ES-I3 (cell line): ENCODE measurements around the gene SEMA3C.

Source experiments
- H3K36me3 ChIP-seq: 2 replicates; pipeline ENCODE4 v1.6.1; 2013; ENCODE audit warnings: mild to moderate bottlenecking, low read length, control low read depth, moderate library complexity; ENCODE audit not compliant: insufficient read depth
- H3K4me1 ChIP-seq: 2 replicates; pipeline ENCODE4 v1.6.1; 2013; ENCODE audit warnings: mild to moderate bottlenecking, control low read depth, low read length; ENCODE audit not compliant: insufficient read depth
- H3K9ac ChIP-seq: 2 replicates; pipeline ENCODE4 v1.6.1; 2013; ENCODE audit warnings: low read depth, mild to moderate bottlenecking, low read length, moderate library complexity
- H3K9me3 ChIP-seq: 2 replicates; pipeline ENCODE4 v1.6.1; 2013; ENCODE audit warnings: mild to moderate bottlenecking, low read length, moderate library complexity; ENCODE audit not compliant: control insufficient read depth, insufficient read depth

SEMA3C gene

DNA sequence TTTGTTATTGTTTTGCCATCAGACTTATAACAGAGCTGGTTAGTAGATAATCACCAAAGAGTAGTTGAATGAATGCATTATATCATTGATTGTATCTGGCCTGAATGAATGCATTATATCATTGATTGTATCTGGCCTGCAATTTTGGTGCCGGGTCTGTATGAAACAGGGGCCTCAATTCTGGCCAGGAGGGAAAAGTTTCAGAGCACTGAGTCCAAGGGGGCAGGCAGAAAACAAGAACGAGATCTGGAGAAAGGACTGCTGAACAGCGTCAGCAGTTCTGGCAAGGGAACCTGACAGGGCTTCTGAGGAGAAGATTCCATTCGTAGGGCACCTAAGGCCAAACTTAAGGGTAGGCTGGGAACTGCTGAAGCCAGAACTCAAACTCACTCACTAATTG lies 128.0 kb downstream of the SEMA3C start:
- Histone ChIP-seq H3K9me3 (no peaks in the 10 kb centered on the region), H3K4me1 (no peaks in the 10 kb centered on the region), H3K36me3 (no peaks in the 10 kb centered on the region), H3K9ac (no peak overlapping the region)

DNA sequence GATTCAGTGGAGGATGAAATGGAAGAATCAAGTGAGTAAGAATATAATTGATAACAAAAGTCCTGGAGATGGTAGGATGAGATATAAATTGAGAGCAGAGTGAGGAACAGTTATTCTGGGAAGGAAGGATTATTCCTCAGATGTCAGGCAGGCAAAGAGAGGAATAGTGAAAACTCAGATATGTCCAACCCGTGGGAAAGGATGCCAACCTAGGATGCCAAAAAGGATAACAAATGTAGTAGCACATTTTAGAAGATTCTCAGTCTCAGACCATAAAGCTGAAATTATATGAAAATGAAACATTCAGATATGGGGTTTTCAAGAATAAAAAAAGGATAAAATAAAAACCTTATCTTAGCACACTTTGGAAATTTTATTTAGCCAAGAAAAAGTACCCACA lies 131.1 kb downstream of the SEMA3C start:
- Histone ChIP-seq H3K9ac (no peak overlapping the region), H3K9me3 (no peaks in the 10 kb centered on the region), H3K36me3 (no peaks in the 10 kb centered on the region), H3K4me1 (no peaks in the 10 kb centered on the region)

DNA sequence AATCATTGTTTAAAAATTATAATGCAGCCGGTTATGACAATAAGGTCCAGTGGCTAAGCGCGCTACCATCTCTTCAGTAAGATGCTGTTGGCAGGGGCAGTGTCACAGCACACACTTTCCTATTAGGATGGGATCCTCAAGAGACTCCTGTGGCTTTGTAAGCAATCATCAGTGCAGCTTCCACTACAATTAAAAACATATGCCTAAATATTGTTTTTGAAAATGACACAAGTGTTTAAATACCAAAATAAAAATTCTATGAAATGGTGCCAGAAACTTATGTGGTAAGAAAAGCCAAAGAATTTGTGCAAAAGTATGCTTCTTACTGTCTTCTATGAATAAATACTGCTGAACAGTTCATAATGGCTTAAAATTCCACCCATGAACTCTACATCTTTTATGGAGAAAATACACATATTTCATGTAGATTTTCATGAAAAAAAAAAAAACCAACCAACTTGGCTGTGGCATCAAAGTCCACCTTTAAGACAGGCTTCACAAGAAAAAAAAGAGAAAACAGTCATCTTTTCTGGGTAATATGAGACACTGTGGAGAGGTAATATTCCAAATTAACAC lies 132.8 kb downstream of the SEMA3C start:
- Histone ChIP-seq H3K36me3 (no peaks in the 10 kb centered on the region), H3K9ac (no peak overlapping the region), H3K4me1 (peaks cover 2% of the 10 kb centered on the region; the same call in 1 of the 2 replicates), H3K9me3 (no peaks in the 10 kb centered on the region)

DNA sequence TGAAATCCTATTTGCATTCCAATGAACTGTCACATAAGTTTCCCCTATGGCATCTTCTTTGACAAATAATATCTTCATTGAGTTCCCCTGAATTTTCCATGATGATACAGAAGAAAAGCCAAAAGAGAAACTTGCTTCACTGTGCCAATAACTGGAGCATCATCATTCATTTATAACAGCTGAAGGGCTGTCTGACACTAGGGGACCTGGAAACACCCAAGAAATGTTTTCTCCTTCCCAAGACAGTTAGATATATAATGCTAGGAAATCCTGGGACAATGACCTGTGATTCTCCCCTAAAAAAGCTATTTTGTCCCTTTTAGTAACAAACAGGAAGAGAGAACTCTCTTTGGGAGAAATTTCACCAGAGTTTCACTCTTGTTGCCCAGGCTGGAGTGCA lies 133.6 kb downstream of the SEMA3C start:
- Histone ChIP-seq H3K4me1 (peaks cover 6% of the 10 kb centered on the region), H3K9me3 (no peaks in the 10 kb centered on the region), H3K36me3 (no peaks in the 10 kb centered on the region), H3K9ac (no peak overlapping the region)

DNA sequence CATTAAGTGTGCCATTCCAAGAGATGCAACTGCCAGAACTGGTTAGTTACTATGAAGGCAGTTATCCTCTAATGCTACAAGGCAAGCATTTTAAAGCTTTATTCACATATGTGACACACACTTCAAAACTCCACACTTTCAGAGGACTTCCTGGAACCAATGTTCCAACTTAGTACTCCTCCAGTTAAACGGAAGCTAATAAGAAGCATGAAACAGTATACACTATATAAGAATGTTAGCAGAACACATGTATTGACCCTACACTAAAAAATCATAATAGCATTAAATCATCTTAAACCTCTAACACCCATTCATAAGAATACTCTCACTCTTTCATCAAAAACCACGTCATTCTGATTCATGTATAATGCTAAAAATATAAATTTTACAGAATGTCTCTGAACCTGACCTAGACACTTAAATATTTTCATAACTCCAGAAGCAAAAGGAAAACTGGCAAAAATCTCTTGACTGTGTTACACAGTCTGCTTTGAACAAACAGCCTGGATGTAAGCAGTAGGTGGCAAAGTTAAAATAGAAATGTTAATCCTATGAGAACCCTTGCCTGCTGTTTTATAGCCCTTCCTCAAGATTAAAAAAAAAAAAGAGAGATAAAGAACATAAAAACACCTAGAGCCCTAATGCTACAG lies 135.0 kb downstream of the SEMA3C start:
- H3K9me3 ChIP-seq = no peaks in the 10 kb centered on the region
- H3K4me1 ChIP-seq = peaks cover 6% of the 10 kb centered on the region
- H3K9ac ChIP-seq = no peak overlapping the region
- H3K36me3 ChIP-seq = no peaks in the 10 kb centered on the region

DNA sequence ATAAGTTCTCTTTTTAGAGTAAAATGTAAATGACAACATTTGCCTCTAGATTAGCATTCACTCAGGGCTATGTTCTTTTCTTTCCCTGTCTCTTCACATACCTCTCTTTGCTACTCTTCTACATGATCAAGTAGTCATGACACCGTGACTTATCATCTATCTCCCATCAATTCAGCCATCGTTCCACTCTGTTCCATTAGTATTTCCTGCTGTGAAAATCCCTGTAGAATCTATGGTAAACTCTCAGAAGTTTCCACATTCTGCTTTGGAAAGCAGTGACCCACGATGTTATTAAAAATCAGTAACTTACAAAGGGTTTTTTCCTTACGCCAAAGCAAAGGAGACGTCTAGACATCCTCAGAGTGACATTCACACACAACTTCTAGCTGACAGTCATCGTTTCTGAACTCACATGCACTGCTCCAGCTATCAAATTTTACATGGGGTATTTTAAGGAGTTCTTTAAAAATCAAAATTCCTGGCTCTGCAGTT lies 135.6 kb downstream of the SEMA3C start:
- H3K36me3 ChIP-seq = no peaks in the 10 kb centered on the region
- no peaks in the 10 kb centered on the region for H3K9me3 ChIP-seq
- H3K9ac ChIP-seq = no peak overlapping the region
- peaks cover 6% of the 10 kb centered on the region for H3K4me1 ChIP-seq

DNA sequence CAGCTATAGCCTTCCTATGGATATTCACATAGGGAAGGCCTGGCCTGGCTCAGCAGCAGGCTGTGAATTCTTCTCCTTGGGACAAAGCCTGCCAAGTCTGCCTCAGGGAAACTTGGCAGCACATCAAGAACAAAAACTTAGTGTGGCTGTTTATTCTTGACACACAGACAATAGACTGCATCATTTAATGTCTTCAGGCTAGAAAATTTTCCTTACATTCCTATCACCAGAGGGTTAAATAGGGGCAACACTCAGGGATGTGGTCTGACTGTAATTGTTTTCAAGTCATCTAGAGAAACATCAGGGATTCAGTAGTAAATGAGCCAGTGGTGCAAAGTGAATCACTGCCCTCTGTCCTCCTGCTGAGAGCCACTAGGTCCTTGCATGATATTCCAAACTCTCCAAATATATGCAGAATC lies 137.3 kb downstream of the SEMA3C start:
- H3K4me1 ChIP-seq = peaks cover 6% of the 10 kb centered on the region
- no peak overlapping the region for H3K9ac ChIP-seq
- no peaks in the 10 kb centered on the region for H3K9me3 ChIP-seq
- H3K36me3 ChIP-seq = no peaks in the 10 kb centered on the region

DNA sequence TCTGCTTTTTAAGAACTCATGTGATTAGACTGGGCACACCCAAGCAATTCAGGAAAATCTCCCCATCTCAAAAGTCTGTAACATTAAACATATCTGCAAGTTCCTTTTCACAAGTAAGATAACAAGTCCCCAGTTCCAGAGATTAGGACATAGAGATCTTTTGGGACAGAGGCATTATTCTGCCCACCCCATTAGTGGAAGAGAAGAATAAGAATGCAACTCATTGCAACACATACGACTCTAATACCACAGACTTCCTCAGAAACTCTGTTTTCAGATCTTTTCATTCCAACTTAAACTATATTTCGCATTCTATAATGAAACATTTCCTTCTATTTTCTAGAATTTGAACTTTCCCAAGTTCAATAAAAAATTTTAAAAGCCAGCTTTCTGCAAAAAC lies 137.7 kb downstream of the SEMA3C start:
- no peak overlapping the region for H3K9ac ChIP-seq
- H3K36me3 ChIP-seq = no peaks in the 10 kb centered on the region
- peaks cover 6% of the 10 kb centered on the region for H3K4me1 ChIP-seq
- H3K9me3 ChIP-seq = no peaks in the 10 kb centered on the region

DNA sequence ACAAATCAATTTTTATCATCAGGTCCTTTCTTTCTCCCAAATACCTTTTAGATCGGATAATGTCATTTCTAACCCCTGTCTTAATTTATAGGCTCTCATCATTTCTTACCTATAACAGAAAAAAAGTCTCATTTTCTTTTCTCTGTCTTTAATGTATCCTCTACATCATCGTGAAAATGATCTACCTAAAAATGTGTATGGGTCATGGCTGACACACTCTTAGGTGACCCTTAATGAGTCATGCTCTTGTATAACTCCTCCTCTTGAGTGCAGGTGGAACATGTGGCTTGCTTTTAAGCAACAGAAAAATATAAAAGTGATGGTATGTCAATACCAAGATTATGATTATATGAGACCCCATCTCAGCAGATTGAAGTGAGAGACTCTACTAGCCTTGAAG lies 139.4 kb downstream of the SEMA3C start:
- Histone ChIP-seq H3K9me3 (no peaks in the 10 kb centered on the region), H3K36me3 (no peaks in the 10 kb centered on the region), H3K9ac (no peak overlapping the region), H3K4me1 (peaks cover 6% of the 10 kb centered on the region)

DNA sequence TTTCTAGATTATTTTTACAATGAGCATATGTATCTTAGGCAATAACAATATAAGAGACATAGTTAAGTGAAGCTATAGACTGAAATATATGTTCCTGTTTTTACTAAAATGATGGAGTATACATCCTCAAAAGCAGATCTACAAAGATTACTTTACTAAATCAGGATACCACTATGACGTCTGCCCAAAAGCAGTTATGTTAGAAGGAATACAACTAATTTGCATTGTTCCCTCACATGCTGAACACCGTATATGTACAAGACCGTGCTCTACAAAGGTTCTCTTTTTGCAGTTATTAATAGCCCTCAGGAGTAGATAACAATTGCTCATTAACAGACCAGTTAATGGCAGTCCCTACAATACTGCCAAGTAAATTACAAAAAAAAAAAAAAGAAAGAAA lies 143.0 kb downstream of the SEMA3C start:
- Histone ChIP-seq H3K36me3 (no peaks in the 10 kb centered on the region), H3K9ac (no peak overlapping the region), H3K4me1 (peaks cover 2% of the 10 kb centered on the region), H3K9me3 (no peaks in the 10 kb centered on the region)

DNA sequence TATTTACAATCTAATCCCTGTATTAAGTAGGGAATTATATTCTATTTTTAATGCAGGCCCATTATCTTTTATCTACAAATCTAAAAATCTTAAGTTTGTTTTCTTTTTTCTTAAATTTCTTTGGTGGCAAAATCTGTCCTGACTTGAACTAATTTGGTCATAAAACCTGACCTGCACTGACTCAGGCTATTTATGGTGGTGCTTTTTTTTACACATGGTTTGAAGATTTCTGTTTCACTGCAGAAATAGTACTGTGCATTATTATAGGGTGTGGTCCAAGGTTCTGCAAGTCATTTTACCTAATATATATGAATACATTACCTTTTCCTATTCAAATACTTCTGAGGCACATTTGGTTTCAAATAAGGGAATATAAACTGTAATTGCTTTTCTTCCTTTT lies 143.4 kb downstream of the SEMA3C start:
- H3K36me3 ChIP-seq = no peaks in the 10 kb centered on the region
- no peaks in the 10 kb centered on the region for H3K9me3 ChIP-seq
- no peak overlapping the region for H3K9ac ChIP-seq
- H3K4me1 ChIP-seq = 0 out of 2 replicates have a peak, but pooled peaks cover 5% of the 10 kb centered on the region

DNA sequence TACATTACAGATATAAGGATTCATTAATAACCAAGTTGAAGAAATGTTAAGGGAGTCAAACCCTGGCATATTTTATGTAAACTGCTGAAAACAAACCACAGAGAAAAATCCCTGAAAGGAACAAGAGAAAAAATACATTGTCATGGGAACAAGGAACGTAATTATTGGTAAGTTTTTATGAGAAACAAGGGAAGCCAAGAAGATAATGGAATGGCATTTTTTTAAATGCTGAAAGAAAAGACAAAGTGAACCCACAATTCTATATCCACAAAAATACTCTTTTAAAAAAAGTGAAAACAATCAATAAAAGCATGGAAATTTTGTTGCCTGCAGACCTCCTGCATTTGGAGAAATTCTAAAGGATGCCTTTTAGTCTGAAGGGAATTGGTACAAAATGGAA lies 144.0 kb downstream of the SEMA3C start:
- Histone ChIP-seq H3K9me3 (no peaks in the 10 kb centered on the region), H3K9ac (no peak overlapping the region), H3K36me3 (no peaks in the 10 kb centered on the region), H3K4me1 (0 out of 2 replicates have a peak, but pooled peaks cover 6% of the 10 kb centered on the region)

DNA sequence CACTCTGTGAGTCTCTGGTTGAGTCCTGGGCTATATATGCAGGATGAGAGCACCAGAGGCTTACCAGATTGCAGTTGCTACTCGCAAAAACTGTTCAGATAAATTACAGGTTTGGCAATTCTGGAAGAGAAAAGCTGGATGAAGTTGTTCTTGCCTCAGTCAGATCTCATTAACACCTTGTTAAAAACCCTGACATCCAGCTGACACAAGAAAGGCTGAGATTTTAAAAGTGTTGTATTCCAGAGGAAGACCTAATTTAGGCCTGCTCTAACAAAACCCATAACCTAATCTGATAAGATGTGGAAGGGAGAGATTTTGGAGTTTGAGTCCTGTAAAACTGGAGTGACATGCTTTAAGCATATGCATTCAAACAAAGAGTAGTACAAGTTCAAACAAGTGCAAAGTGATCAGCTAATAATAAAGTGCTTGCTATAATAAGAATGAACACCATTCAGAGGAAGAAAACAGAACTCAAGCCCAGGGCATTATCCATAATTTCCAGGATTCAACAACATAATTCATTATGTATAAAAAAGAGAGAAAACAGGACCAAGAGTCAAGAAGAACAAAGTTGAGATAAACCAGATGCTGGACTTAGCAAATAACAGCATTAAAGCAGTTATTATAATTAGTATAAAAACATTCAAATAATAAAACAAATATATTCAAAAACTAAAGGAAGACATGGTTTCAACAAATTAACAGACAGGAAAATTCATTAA lies 144.9 kb downstream of the SEMA3C start:
- Histone ChIP-seq H3K4me1 (0 out of 2 replicates have a peak, but pooled peaks cover 6% of the 10 kb centered on the region), H3K9me3 (no peaks in the 10 kb centered on the region), H3K9ac (no peak overlapping the region), H3K36me3 (no peaks in the 10 kb centered on the region)

DNA sequence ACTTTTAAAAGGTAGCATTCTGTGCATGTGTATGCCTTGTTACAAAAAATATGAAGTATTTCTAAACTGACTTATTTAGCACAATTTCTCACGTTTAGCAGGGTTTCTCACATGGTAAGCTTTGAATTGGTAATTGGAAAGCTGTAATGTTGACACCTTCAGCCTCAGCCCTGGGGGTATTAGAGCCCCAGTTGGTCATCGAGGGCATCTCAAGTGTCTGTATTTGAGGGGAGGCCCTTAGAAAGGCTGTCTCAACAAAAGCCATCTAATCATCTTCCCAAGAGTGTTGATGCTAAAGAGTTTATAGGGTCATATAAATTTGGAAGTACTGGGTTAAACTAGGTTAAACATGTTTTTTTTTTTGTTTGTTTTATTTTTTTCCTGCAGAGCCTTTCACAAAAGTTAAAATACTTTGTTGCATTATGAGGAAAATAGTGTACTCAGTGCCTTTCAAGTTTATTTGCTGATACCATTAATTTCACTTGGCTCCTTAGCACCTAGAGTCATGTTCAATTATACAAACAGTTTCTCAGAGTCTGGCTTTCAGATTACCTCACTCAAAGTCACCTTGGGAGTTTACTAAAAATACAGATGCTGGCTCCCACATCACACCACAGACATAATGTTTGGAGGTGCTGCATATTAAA lies 146.4 kb downstream of the SEMA3C start:
- Histone ChIP-seq H3K9me3 (no peaks in the 10 kb centered on the region), H3K4me1 (0 out of 2 replicates have a peak, but pooled peaks cover 6% of the 10 kb centered on the region), H3K9ac (no peak overlapping the region), H3K36me3 (no peaks in the 10 kb centered on the region)
